GM12878 (cell line): Measurements from ENCODE around the gene TLE2. TPM values are rescaled to one million over a fixed set of nuclear protein-coding genes. Genes with fewer than 3 reads are reported as not detected.

Experiments
- ATAC-seq: fragments of 200-7000 bp; cut with Tn5 transposase; 3 replicates; pipeline ENCODE4 v1.9.1; 2020; ENCODE audit warnings: mild to moderate bottlenecking, moderate library complexity
- BruUV-seq: library from RNA; stranded (reverse); fragments of 400-500 nt; replicated peaks from 2 replicates; lab custom pipeline; 2021; lab: Mats Ljungman, UMichigan
- CTCF ChIA-PET: fragments of 300-600 bp; sonication (Branson Sonifier 250); formaldehyde crosslinking; extraction: SDS; loops from one replicate; lab custom pipeline; 2021; ENCODE audit warnings: inconsistent platforms; lab: Yijun Ruan, JAX
- POLR2A ChIA-PET: fragments of 350-600 bp; formaldehyde crosslinking; extraction: SDS; loops from one replicate; lab custom pipeline; 2021; ENCODE audit warnings: inconsistent platforms; lab: Charles Lee
- RAD21 ChIA-PET: fragments of 300-600 bp; sonication (Branson Sonifier 250); formaldehyde crosslinking; loops from one replicate; lab custom pipeline; 2023; ENCODE audit warnings: antibody characterized with exemption; ENCODE audit not compliant: unreplicated experiment; lab: Charles Lee
- SMC1A ChIA-PET: fragments of 300-600 bp; sonication (Branson Sonifier 250); formaldehyde crosslinking; loops from one replicate; lab custom pipeline; 2023; ENCODE audit not compliant: unreplicated experiment, uncharacterized antibody; lab: Charles Lee
- DNase-seq: peaks from one replicate; pipeline ENCODE4 v3.0.0-alpha.2; 2011; ENCODE audit warnings: low read depth, low spot score
- FAIRE-seq: peaks from 3 replicates; lab custom pipeline; 2011; peaks lifted over from hg19 to GRCh38; lab: Jason Lieb, UNC
- H2AFZ ChIP-seq: 2 replicates; pipeline ENCODE4 v1.6.0; 2011; ENCODE audit warnings: low read depth, low read length, control low read depth; ENCODE audit not compliant: control insufficient read depth
- H3K27ac ChIP-seq: 2 replicates; pipeline ENCODE4 v1.5.1; 2011; ENCODE audit warnings: control low read depth; ENCODE audit not compliant: control insufficient read depth, insufficient read depth
- H3K27me3 ChIP-seq, 2 experiments: replicated peaks in 1 of 2; 2 replicates each; pipeline versions ENCODE4 v1.6.0 to v1.6.1; 2011; ENCODE audit warnings: low read length in 1 of 2; ENCODE audit not compliant: control insufficient read depth in 2 of 2, insufficient read depth in 2 of 2
- H3K36me3 ChIP-seq, 2 experiments: 2 replicates each; pipeline ENCODE4 v1.5.1; 2011; ENCODE audit warnings: low read length in 1 of 2; ENCODE audit not compliant: control insufficient read depth in 2 of 2, insufficient read depth in 2 of 2
- H3K4me1 ChIP-seq: 2 replicates; pipeline ENCODE4 v1.6.1; 2011; ENCODE audit warnings: mild to moderate bottlenecking, low read length, moderate library complexity, mixed read lengths; ENCODE audit not compliant: control insufficient read depth, insufficient read depth
- H3K4me2 ChIP-seq: 2 replicates; pipeline ENCODE4 v1.6.0; 2011; ENCODE audit warnings: control low read depth; ENCODE audit not compliant: control insufficient read depth, insufficient read depth
- H3K4me3 ChIP-seq: fragments of 200-600 bp; sonication (generic); 2 replicates; pipeline ENCODE4 v1.5.1; 2016
- H3K79me2 ChIP-seq: 2 replicates; pipeline ENCODE4 v1.6.0; 2011; ENCODE audit warnings: low read length; ENCODE audit not compliant: control insufficient read depth, insufficient read depth
- H3K9ac ChIP-seq: 2 replicates; pipeline ENCODE4 v1.8.0; 2011; ENCODE audit warnings: low read length, control low read depth, mixed read lengths; ENCODE audit not compliant: control insufficient read depth, insufficient read depth
- H3K9me3 ChIP-seq: replicated peaks from 3 replicates; pipeline ENCODE4 v1.5.1; 2011; ENCODE audit warnings: mild to moderate bottlenecking, low read length; ENCODE audit not compliant: control insufficient read depth, insufficient read depth
- H4K20me1 ChIP-seq: 2 replicates; pipeline ENCODE4 v1.6.0; 2011; ENCODE audit not compliant: control insufficient read depth, insufficient read depth
- BHLHE40 ChIP-seq, 2 experiments: fragments of 450-650 bp in 1 of 2; IDR thresholded peaks; 2 replicates each; pipeline ENCODE4 v1.6.1; 2011 to 2017; ENCODE audit warnings: low read depth in 2 of 2, borderline replicate concordance in 1 of 2, improper control_type of control experiment in 1 of 2, low read length in 1 of 2, mild to moderate bottlenecking in 1 of 2
- EZH2 ChIP-seq: IDR thresholded peaks from 2 replicates; pipeline ENCODE4 v1.6.1; 2012; ENCODE audit warnings: low read depth, mild to moderate bottlenecking, control low read depth, inconsistent platforms, low read length, borderline replicate concordance; ENCODE audit not compliant: control insufficient read depth
- HDAC2 ChIP-seq: fragments of 200-600 bp; sonication (generic); IDR thresholded peaks from 2 replicates; pipeline ENCODE4 v1.6.1; 2017
- MEF2A ChIP-seq: IDR thresholded peaks from 2 replicates; pipeline ENCODE4 v1.6.1; 2011; ENCODE audit warnings: low read depth, mild to moderate bottlenecking, low read length, moderate library complexity; ENCODE audit not compliant: insufficient read depth
- MXI1 ChIP-seq: fragments of 150-350 bp; IDR thresholded peaks from 2 replicates; pipeline ENCODE4 v1.6.1; 2011; ENCODE audit warnings: low read depth, mild to moderate bottlenecking, inconsistent platforms, low read length, improper control_type of control experiment
- MYB ChIP-seq: fragments of 150-350 bp; IDR thresholded peaks from 2 replicates; pipeline ENCODE4 v1.6.1; 2014; ENCODE audit warnings: mild to moderate bottlenecking, low read depth, low read length, borderline replicate concordance
- NFYB ChIP-seq: IDR thresholded peaks from 2 replicates; pipeline ENCODE4 v1.6.1; 2011; ENCODE audit warnings: low read depth, mild to moderate bottlenecking, low read length, improper control_type of control experiment, moderate library complexity; ENCODE audit not compliant: insufficient read depth
- POU2F2 ChIP-seq: IDR thresholded peaks from 3 replicates; pipeline ENCODE4 v1.6.1; 2011; ENCODE audit warnings: low read depth, mild to moderate bottlenecking, low read length, borderline replicate concordance
- RAD51 ChIP-seq: fragments of 450-650 bp; IDR thresholded peaks from 2 replicates; pipeline ENCODE4 v1.6.1; 2016; ENCODE audit warnings: moderate library complexity, mild to moderate bottlenecking, inconsistent platforms
- RFX5 ChIP-seq: IDR thresholded peaks from 2 replicates; pipeline ENCODE4 v1.6.1; 2011; ENCODE audit warnings: low read depth, low read length, improper control_type of control experiment
- SREBF1 ChIP-seq: IDR thresholded peaks from 2 replicates; pipeline ENCODE4 v1.6.1; 2012; ENCODE audit warnings: mild to moderate bottlenecking, low read length
- TCF12 ChIP-seq: IDR thresholded peaks from 2 replicates; pipeline ENCODE4 v1.6.1; 2011; ENCODE audit warnings: low read depth, mild to moderate bottlenecking, low read length
- WGBS: methylation state at CpG from one replicate; pipeline ENCODE4 v1.1.6; 2016; ENCODE audit warnings: low lambda C conversion rate; ENCODE audit not compliant: insufficient replicate concordance, insufficient coverage; ENCODE audit errors: missing lambda C conversion rate; 5-methylcytosine and 5-hydroxymethylcytosine counted together
- in situ Hi-C: fragments of 300-500 bp; cut with MboI; formaldehyde crosslinking; loops from 9 replicates; pipeline ENCODE4 v1.14.3; 2018; ENCODE audit warnings: mixed read lengths
- intact Hi-C: fragments of 100-400 bp; cut with micrococcal nuclease; formaldehyde crosslinking; loops from one replicate; pipeline ENCODE4 v1.14.2; 2022; ENCODE audit not compliant: unreplicated experiment
- polyA plus RNA-seq, 11 experiments: library from polyadenylated mRNA; depleted of rRNA in 4 of 11; unstranded in 6 of 11; stranded (reverse) in 5 of 11; fragments of >200 nt; fragmentation: Nextera tagmentation in 4 of 11; fragmentation: Illumina TruSeq in 1 of 11; extraction: Ambion mirVana in 4 of 11; extraction: Trizol in 1 of 11; gene quantifications; 1 replicate in 1 of 11; 2 replicates in 10 of 11; pipeline versions ENCODE4 v1.2.1 to v1.2.3, GENCODE V29; 2011 to 2016; ENCODE audit warnings: inconsistent platforms in 2 of 11, missing spikeins in 2 of 11, low read depth in 1 of 11
- total RNA-seq, 4 experiments: library from RNA; depleted of rRNA in 3 of 4; stranded (reverse); fragments of >200 nt in 3 of 4; fragmentation: Illumina TruSeq in 1 of 4; extraction: Trizol in 1 of 4; gene quantifications; 2 replicates each; pipeline versions ENCODE4 v1.2.1 to v1.2.3, GENCODE V29; 2013 to 2021
- TF ChIP-seq, protein P1 (sequence below): fragments of 450-650 bp; IDR thresholded peaks from 2 replicates; pipeline ENCODE4 v1.6.1; 2017; ENCODE audit warnings: mild to moderate bottlenecking, moderate library complexity

The TLE2 gene
- total and polyA plus RNA-seq, 10 of the 15 experiments (the other 5 are each of a cell fraction or from before 2014, with no cell fraction given) = 0.05 to 0.21 (median 0.11) TPM; not detected in 5

DNA sequence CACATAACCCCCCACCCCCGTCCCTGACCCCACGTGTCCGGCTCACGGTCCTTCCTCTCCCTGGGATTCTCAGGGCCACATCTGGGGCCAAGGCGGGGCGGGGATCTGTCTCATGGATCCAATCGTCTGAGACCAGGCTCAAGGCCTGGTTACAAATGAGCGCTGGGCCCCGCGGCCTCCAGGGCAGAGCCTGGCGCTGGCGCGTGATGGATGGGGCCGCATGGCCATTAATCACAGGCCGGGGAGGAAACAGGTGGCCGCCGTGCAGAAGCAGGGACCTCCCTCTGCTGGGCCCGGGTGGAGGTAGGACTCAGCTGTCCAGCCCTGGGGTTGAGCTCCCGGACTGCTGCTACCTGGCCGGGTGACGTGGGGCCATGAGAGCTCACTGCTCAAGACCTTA is 39.0 kb upstream of the TLE2 start:
- Histone ChIP-seq H3K36me3 (no peaks in the 10 kb centered on the region), H3K4me3 (no peak overlapping the region), H3K4me1 (peaks cover 25% of the 10 kb centered on the region), H3K9me3 (no peaks in the 10 kb centered on the region; the same call in 2 of the 3 replicates), H3K27me3 (no peaks in the 10 kb centered on the region), H3K4me2 (no peak overlapping the region), H3K9ac (no peak overlapping the region), H2AFZ (no peak overlapping the region), H3K79me2 (no peaks in the 10 kb centered on the region), H4K20me1 (no peaks in the 10 kb centered on the region), H3K27ac (no peak overlapping the region)
- ATAC-seq = no peak
- intact Hi-C loops (no loop called here), in situ Hi-C loops (no loop called here)
- ChIA-PET CTCF (interaction anchor here (1.1 to 1.9 kb wide), 4 partner anchors 8 to 118 kb away, joined by 3 to 7 read pairs (median 6); no protein-coding TSS in a partner anchor), SMC1A (no interaction called here), RAD21 (interaction anchor here (1.1 kb wide), 1 partner anchor 118 kb away, joined by 3 read pairs; no protein-coding TSS in a partner anchor), POLR2A (no interaction called here)
- 82% methylated on average over 13 of the region's 21 CpGs for WGBS
- BruUV-seq = no TSS peak
- no peak for DNase-seq
- TF ChIP-seq MEF2A = no peak
- TF ChIP-seq RFX5 = no peak
- no peak for TF ChIP-seq BHLHE40 (IDR thresholded peaks at IDR 0.05; ENCODE audit: borderline replicate concordance in 1 of 2, low read depth in 2 of 2, low read length in 1 of 2)
- no peak for TF ChIP-seq RAD51
- TF ChIP-seq HDAC2 = no peak
- FAIRE-seq = no peak

DNA sequence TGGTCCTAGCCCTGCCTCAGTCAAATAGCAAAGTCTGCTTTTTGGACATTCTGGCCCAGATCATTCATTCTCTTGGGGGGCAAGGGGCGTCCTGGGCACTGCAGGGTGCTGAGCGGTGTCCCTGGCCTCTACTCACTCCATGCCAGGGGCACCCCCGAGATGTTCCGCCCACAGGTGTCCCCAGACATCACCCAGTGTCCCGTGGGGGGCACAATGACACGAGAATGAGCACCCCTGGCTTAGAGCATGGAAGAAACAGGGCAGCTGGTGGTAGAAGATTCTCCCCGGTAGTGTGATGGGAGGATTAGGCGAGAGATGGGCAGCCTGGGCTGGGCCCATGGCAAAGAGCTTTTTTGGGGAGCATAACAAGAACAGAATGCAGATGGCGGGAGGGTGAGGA is 38.5 kb upstream of the TLE2 start:
- Histone ChIP-seq H3K4me2 (no peak overlapping the region), H3K4me1 (peaks cover 27% of the 10 kb centered on the region), H3K4me3 (no peak overlapping the region), H3K9me3 (no peaks in the 10 kb centered on the region; the same call in 2 of the 3 replicates), H3K36me3 (no peaks in the 10 kb centered on the region), H4K20me1 (no peaks in the 10 kb centered on the region), H3K27ac (no peak overlapping the region), H2AFZ (no peak overlapping the region), H3K79me2 (peaks cover 4% of the 10 kb centered on the region), H3K27me3 (no peaks in the 10 kb centered on the region), H3K9ac (no peak overlapping the region)
- intact Hi-C loops (no loop called here), in situ Hi-C loops (no loop called here)
- POLR2A ChIA-PET = interaction anchor here (0.6 kb wide), 1 partner anchor 175 kb away, joined by 5 read pairs; no protein-coding TSS in a partner anchor
- RAD21 ChIA-PET = interaction anchor here (1.1 kb wide), 1 partner anchor 117 kb away, joined by 3 read pairs; no protein-coding TSS in a partner anchor
- CTCF ChIA-PET = interaction anchor here (1.1 to 1.8 kb wide), 3 partner anchors 9 to 117 kb away, joined by 3 to 7 read pairs (median 5); no protein-coding TSS in a partner anchor
- no peak for DNase-seq
- ATAC-seq = no peak
- SMC1A ChIA-PET = no interaction called here
- no TSS peak for BruUV-seq
- WGBS = 70% methylated on average over 9 of the region's 9 CpGs
- no peak for FAIRE-seq
- TF ChIP-seq MYB (no peak), EZH2 (no peak), MXI1 (no peak), SREBF1 (no peak), HDAC2 (no peak), POU2F2 (no peak), NFYB (no peak), RFX5 (no peak), TCF12 (no peak)
- TF ChIP-seq, protein P1, sequence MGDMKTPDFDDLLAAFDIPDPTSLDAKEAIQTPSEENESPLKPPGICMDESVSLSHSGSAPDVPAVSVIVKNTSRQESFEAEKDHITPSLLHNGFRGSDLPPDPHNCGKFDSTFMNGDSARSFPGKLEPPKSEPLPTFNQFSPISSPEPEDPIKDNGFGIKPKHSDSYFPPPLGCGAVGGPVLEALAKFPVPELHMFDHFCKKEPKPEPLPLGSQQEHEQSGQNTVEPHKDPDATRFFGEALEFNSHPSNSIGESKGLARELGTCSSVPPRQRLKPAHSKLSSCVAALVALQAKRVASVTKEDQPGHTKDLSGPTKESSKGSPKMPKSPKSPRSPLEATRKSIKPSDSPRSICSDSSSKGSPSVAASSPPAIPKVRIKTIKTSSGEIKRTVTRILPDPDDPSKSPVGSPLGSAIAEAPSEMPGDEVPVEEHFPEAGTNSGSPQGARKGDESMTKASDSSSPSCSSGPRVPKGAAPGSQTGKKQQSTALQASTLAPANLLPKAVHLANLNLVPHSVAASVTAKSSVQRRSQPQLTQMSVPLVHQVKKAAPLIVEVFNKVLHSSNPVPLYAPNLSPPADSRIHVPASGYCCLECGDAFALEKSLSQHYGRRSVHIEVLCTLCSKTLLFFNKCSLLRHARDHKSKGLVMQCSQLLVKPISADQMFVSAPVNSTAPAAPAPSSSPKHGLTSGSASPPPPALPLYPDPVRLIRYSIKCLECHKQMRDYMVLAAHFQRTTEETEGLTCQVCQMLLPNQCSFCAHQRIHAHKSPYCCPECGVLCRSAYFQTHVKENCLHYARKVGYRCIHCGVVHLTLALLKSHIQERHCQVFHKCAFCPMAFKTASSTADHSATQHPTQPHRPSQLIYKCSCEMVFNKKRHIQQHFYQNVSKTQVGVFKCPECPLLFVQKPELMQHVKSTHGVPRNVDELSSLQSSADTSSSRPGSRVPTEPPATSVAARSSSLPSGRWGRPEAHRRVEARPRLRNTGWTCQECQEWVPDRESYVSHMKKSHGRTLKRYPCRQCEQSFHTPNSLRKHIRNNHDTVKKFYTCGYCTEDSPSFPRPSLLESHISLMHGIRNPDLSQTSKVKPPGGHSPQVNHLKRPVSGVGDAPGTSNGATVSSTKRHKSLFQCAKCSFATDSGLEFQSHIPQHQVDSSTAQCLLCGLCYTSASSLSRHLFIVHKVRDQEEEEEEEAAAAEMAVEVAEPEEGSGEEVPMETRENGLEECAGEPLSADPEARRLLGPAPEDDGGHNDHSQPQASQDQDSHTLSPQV = no peak
